ENCODE data around the gene CDK14.
"Not testable (repeated sequence)": the region's sequence is repeated elsewhere in the genome, so short reads cannot be mapped to it uniquely, and the experiment has no call there.

Gene CDK14

DNA sequence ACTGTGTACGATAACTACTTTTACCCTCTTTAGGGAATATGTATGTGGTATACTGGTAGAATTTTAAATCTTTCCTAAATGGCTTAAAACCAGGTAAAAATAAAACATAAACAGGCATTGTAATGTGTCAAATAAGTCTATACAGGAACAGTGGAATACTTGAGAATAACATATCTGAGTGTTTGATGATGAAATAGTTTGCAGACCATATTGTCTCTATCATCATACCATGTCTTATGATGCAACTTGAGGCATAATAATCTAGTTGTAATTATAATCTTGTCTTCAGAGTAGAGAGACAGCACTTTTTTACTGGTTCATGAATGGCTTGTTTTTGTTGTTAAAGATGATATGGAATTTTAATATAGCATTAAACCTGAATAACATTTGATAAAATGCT is 293.5 kb downstream of the CDK14 start:
- in situ Hi-C loops (cut with MboI; ENCODE audit: low sequenced_read_pairs), result no loop called here

DNA sequence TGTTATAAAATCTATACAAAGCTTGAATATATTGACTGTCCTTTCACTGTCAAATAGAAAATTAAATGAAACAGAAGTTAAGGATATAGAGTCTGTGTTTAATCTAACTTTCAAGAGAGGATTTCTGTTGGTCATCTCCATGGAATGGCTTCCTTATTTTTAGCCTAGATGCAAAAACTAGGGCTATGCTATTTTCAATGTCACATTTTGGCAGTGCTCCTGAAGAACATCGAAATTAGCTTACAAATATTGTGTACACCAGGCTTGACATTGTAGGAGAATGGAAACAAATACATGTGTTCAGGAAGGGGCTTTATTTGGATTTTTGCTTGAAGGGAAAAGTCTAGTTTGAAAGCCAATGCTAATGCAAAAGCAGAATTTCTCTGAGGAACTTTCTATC is 295.4 kb downstream of the CDK14 start:
- in situ Hi-C loops (cut with MboI; ENCODE audit: low sequenced_read_pairs), result no loop called here

DNA sequence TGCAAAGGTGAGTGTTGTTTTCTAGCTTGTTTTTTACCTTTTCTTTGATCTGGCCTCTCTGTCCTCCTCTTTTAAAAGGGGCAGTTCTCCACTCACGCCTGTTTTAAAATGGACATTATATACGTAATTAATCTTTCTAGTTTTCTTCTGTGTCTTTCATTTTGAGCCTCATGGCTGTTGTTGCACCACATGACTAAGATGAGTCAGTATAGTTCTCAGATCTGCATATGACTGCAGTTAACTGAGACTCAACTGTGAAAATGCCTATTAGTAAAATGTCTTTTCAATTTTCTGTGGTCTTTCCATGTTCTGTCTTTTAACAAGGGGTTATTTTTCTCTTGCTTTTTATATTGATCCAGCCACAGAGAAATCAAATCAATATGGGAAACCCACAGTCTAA is 296.1 kb downstream of the CDK14 start:
- in situ Hi-C loops (cut with MboI; ENCODE audit: low sequenced_read_pairs), result no loop called here

DNA sequence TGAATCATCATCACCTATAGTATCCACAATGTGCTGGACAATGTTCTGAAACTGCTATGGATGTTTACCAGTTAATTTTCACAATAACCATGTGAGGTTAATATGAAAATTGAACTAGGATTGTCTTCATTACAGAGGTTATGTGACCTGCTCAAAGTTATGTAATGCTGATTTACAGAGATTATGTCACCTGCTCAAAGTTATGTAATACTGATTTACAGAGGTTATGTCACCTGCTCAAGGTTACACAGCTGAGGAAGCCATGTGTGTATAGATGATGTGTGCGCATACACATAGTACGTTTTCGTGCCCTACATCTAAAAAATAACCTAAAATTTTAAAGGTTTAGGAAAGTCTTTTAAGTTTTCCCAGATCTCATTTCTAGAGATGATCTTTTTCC is 298.0 kb downstream of the CDK14 start:
- in situ Hi-C loops (cut with MboI; ENCODE audit: low sequenced_read_pairs), result no loop called here

- in situ Hi-C loops (cut with MboI; ENCODE audit: low sequenced_read_pairs), result no loop called here
These were observed 300.3 kb downstream of the CDK14 start for GRCh38 chr7:90896458-90896857.

- in situ Hi-C loops (cut with MboI; ENCODE audit: low sequenced_read_pairs), result no loop called here
These were observed 301.9 kb downstream of the CDK14 start for GRCh38 chr7:90897961-90898469.

DNA sequence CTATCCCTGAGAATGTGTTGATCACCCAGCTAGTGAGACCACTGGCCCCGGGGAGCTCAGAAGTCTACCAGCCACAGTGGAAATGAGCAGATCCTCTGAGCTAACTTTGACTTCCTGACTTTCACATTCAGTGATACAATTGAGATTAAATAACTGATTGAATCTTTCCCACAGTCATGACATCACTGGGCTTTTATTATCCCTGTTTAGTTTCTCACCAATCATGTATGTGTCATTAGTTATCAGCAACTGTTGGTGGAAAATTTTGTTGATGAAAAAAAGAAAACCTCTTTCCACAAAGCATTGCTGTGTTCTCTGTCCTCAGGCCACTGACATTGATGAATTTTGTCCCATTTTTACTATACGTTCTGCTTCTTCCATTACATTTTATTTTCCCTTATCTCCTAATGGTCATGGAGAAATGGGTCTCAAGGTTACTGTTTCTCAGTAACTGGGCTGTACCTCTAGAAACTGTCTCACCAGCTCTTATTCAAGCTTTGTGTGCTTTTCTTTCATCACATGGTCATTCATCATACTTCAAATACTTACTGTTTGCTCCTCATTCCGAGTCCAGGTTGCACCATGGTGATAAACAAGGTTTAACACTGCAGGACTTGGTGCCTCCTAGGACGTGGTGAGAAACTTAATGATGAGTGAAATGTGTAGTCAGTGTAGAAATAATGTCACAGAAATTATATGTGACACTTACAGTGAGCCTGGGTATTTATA is 304.7 kb downstream of the CDK14 start:
- in situ Hi-C loops (cut with MboI; ENCODE audit: low sequenced_read_pairs), result no loop called here

GRCh38 chr7:90903841-90904240 is 307.7 kb downstream of the CDK14 start:
- in situ Hi-C loops (cut with MboI; ENCODE audit: low sequenced_read_pairs), result no loop called here

DNA sequence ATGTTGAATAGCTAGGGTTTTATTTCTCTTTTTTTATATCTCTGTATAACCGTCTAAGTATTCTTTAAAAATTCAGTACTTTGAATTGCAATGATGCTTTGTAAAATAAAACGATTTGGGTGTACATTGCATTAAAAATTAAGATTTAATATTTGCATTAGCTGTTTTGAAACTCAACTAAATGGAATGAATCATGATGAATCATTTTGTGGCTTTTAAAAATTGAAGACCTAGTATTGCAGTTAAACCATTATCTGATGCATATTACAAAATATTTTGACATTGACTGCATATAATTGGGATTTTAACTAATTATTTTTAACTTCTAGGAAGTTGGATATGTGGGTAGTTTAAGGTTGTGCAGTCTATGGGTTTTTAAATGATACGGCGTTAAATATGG is 314.0 kb downstream of the CDK14 start:
- in situ Hi-C loops (cut with MboI; ENCODE audit: low sequenced_read_pairs), result no loop called here

GRCh38 chr7:90916319-90916718 is 320.2 kb downstream of the CDK14 start:
- in situ Hi-C loops (cut with MboI; ENCODE audit: low sequenced_read_pairs), result no loop called here

GRCh38 chr7:90917539-90917938 is 321.4 kb downstream of the CDK14 start:
- in situ Hi-C loops (cut with MboI; ENCODE audit: low sequenced_read_pairs), result no loop called here

GRCh38 chr7:90918303-90918702 is 322.2 kb downstream of the CDK14 start:
- in situ Hi-C loops (cut with MboI; ENCODE audit: low sequenced_read_pairs), result no loop called here

DNA sequence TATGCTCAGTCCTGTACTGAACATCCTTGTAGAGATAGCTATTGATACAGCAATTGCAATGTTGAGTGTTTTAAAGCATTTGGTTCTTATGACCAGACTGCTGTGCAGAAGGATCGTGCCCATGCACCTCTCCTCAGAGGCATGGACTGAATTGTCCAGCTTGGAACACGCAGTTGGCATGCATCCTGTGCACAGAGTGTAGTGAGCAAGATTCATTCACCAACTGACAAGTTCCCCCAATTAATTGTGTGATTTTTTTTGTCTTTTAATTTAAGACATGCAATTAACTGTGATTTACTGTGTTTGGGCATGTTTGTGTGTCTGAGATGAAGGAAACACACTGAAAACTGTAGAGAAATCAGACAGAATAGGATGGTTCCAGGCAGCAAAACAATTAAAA is 323.7 kb downstream of the CDK14 start:
- in situ Hi-C loops (cut with MboI; ENCODE audit: low sequenced_read_pairs), result no loop called here

GRCh38 chr7:90920336-90920735 is 324.2 kb downstream of the CDK14 start:
- in situ Hi-C loops (cut with MboI; ENCODE audit: low sequenced_read_pairs), result no loop called here

DNA sequence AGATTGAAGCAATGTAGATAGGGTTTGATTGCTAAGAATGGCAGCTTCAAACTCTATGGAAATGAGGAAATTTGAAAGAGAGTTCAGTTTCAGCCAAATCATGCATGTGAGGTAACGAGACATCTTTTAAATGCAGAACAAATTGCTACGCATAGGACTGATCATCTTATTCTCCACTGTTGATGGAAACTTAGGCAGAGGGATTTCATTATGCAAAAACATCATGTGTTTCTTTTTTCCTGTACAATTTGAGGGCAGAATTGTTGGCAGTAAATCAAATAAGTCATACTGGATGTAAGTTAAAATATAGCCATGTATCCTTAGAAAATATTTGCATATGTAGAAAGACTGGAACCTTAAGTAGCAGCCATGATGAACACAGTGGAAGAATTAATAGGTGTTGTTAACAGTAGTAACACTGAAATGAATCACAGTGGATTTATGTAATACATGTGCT is 327.4 kb downstream of the CDK14 start:
- in situ Hi-C loops (cut with MboI; ENCODE audit: low sequenced_read_pairs), result no loop called here

DNA sequence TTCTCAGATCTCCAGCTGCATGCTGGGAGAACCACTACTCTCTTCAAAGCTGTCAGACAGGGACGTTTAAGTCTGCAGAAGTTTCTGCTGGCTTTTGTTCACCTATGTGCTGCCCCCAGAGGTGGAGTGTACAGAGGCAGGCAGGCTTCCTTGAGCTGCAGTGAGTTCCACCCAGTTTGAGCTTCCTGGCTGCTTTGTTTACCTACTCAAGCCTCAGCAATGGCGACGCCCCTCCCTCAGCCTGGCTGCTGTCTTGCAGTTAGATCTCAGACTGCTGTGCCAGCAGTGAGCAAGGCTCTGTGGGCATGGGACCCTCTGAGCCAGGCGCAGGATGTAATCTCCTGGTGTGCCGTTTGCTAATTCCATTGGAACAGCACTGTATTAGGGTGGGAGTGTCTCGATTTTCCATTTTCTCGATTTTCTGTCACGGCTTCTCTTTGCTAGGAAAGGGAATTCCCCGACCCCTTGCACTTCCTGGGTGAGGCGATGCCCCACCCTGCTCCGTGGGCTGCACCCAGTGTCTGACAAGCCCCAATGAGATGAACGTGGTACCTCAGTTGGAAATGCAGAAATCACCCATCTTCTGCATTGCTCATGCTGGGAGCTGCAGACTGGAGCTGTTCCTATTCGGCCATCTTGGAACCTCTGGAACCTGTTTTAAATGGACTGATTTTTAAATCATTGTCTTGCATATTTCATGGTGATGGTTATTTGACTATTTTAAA is 332.7 kb downstream of the CDK14 start:
- in situ Hi-C loops (cut with MboI; ENCODE audit: low sequenced_read_pairs), result not testable (repeated sequence)

DNA sequence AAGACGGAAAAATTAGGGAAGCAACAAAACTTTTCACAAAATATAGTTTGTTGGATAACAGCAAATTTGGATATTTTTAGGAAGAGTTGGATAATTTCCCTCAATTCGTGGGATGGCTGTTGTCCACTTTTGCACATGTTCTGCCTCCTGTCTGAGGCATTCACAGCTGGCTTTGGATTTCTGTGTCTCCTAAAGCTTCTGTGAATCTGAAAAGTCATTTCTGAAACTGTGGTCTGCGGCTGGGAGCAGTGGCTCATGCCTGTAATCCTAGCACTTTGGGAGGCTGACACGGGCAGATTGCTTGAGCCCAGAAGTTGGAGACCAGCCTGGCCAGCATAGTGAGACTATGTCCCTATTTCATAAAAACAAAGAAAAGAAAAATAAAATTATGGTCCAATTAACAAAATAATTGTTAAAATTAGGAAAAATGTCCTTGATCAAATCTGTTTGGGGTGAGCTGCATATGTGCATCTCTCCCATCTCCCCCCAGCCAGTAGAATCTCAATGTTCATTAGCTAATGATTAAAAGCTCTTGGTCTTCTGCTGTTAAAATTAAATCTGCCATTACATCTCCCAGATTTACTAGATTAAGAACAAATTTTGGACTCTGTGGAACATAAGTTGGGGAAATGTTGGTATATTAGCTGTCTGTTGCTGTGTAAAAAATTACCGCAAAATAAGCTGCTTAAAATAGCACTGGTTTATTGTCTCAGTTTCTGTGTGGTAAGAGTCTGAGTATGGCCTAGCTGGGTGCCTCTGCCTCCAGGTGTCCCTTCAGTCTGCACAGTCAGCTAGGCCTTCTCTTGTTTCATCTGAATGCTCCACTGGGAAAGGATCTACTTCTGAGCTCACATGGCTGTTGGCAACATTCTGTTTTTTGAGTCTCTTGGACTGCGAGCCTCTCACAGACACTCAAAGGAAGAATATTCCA is 336.1 kb downstream of the CDK14 start:
- in situ Hi-C loops (cut with MboI; ENCODE audit: low sequenced_read_pairs), result no loop called here

DNA sequence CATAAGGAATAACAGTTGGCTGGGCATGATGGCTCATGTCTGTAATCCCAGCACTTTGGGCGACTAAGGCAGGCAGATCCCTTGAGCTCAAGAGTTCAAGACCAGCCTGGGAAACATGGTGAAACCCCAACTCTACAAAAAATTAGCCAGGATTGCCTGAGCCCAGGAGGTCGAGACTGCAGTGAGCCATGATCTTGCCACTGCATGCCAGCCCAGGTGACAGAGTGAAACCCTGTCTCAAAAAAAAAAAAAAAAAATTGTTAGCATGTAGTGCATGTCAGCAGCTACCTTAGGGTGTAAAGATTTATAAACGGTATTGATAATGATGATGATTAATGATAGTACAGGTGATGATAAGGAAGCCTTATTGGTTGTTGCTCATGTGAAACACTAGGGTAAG is 336.9 kb downstream of the CDK14 start:
- in situ Hi-C loops (cut with MboI; ENCODE audit: low sequenced_read_pairs), result no loop called here

GRCh38 chr7:90933984-90934383 is 337.9 kb downstream of the CDK14 start:
- in situ Hi-C loops (cut with MboI; ENCODE audit: low sequenced_read_pairs), result no loop called here

DNA sequence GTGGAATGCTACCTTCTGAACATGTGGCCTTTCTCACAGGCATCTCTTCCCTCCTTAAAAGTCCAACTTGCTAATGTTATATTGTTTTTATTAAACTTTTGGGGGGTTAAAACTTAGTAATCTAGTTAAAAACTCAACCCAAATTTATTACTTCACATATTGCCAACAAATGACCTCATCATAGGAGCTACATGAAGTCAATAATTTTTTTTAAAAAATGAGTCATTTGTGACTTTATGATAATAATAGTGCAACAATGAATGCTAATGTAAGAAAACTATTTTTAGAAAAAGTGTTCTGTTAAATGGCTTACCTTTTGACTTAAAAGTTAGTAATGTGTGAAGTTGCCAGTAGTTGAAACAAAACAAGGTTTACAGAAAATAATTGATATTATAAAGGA is 342.2 kb downstream of the CDK14 start:
- in situ Hi-C loops (cut with MboI; ENCODE audit: low sequenced_read_pairs), result no loop called here

GRCh38 chr7:90939666-90940065 is 343.5 kb downstream of the CDK14 start:
- in situ Hi-C loops (cut with MboI; ENCODE audit: low sequenced_read_pairs), result no loop called here

Measured in hTERT RPE-1 (cell line).